ENCODE measurements around the gene GYPA. TPM values are rescaled to one million over a fixed set of nuclear protein-coding genes. Genes with fewer than 3 reads are reported as not detected.
"Not testable (repeated sequence)": the region's sequence is repeated elsewhere in the genome, so short reads cannot be mapped to it uniquely, and the experiment has no call there.

The GYPA gene
- total RNA-seq, 1 experiment from 2014 or later: not detected

DNA sequence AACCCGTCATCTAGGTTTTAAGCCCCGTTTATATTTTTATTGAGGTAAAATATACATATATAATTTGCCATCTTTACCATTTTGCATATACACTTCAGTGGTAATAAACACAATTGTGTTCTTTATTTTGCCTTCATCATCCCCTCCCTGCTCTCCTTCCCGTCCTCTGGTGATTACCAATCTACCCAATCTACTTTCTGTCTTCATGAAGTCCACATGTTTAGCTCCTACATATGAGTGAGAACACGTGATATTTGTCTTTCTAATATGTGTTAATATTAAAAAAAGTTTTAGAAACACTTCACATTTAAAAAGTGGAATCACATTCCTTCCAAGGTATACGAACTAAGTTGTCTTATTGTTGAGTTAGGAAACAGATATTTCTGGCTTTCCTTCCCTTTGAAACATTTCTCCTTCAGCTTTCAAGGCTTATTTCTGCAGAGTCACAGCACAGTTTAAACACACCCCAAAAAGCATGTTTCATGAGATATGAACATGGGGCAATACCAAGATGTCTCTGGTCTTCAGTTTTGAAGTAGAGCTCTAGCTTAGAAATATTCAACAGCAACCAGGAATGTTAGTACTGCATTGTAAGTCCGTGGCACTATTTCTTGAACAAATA is 35.9 kb downstream of the GYPA start:
- Histone ChIP-seq H4K20me1 (ENCODE audit: control insufficient read depth, insufficient read depth, insufficient read length) (no peaks in the 10 kb centered on the region), H3K56ac (ENCODE audit: insufficient read length, low read depth, low read length) (no peak overlapping the region), H4K8ac (replicated peaks; ENCODE audit: insufficient read length, low read depth, low read length) (no peak overlapping the region), H2AK5ac (ENCODE audit: insufficient read length, low read length) (no peak overlapping the region), H3K9ac (ENCODE audit: extremely low read depth, insufficient read length, low read length) (no peak overlapping the region), H3K23me2 (ENCODE audit: insufficient read length, low read depth, low read length, poor library complexity, severe bottlenecking) (no peaks in the 10 kb centered on the region), H2BK12ac (ENCODE audit: insufficient read length, low read depth, low read length) (no peak overlapping the region), H3K4me2 (ENCODE audit: insufficient read depth, insufficient read length, low read length) (no peak overlapping the region), H3K23ac (ENCODE audit: insufficient read length, low read depth, low read length) (no peak overlapping the region), H3K4me1 (ENCODE audit: insufficient read depth, low read length) (peaks cover 2% of the 10 kb centered on the region; the same call in 1 of the 2 replicates), H3T11ph (ENCODE audit: low read length) (no peak overlapping the region), H2BK5ac (ENCODE audit: insufficient read length, low read length) (no peak overlapping the region), H4K5ac (ENCODE audit: insufficient read length, low read depth, low read length) (no peak overlapping the region), H3K18ac (ENCODE audit: insufficient read length, low read depth, low read length) (no peak overlapping the region), H3K27ac (ENCODE audit: insufficient read length, low read depth, low read length) (no peak overlapping the region), H3K4ac (ENCODE audit: low read depth, low read length) (no peak overlapping the region), H3K27me3 (ENCODE audit: insufficient read depth, low read length) (no peaks in the 10 kb centered on the region), H3K79me1 (ENCODE audit: insufficient read depth, low read depth, low read length, poor library complexity, severe bottlenecking) (no peaks in the 10 kb centered on the region), H2BK15ac (ENCODE audit: low read depth, low read length) (no peak overlapping the region), H2BK120ac (ENCODE audit: low read depth, low read length, poor library complexity, severe bottlenecking) (no peak overlapping the region), H3K79me2 (ENCODE audit: insufficient read depth, low read length) (no peaks in the 10 kb centered on the region), H2AFZ (ENCODE audit: low read length) (no peak overlapping the region), H2BK20ac (ENCODE audit: low read depth, low read length, poor library complexity, severe bottlenecking) (no peak overlapping the region), H4K91ac (ENCODE audit: insufficient read length, low read depth, low read length) (no peak overlapping the region), H3K14ac (ENCODE audit: insufficient read depth, low read length) (no peak overlapping the region), H3K9me3 (ENCODE audit: control insufficient read depth, low read depth, low read length) (no peaks in the 10 kb centered on the region)
- TF ChIP-seq, protein P1, sequence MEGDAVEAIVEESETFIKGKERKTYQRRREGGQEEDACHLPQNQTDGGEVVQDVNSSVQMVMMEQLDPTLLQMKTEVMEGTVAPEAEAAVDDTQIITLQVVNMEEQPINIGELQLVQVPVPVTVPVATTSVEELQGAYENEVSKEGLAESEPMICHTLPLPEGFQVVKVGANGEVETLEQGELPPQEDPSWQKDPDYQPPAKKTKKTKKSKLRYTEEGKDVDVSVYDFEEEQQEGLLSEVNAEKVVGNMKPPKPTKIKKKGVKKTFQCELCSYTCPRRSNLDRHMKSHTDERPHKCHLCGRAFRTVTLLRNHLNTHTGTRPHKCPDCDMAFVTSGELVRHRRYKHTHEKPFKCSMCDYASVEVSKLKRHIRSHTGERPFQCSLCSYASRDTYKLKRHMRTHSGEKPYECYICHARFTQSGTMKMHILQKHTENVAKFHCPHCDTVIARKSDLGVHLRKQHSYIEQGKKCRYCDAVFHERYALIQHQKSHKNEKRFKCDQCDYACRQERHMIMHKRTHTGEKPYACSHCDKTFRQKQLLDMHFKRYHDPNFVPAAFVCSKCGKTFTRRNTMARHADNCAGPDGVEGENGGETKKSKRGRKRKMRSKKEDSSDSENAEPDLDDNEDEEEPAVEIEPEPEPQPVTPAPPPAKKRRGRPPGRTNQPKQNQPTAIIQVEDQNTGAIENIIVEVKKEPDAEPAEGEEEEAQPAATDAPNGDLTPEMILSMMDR (conservative IDR thresholded peaks at IDR 0.05): no peak
- Mint-ChIP-seq H3K36me3 (ENCODE audit: insufficient read depth in 1 of 3, low read depth in 3 of 3) (no peaks in the 10 kb centered on the region), H3K27me3 (ENCODE audit: low read depth) (no peaks in the 10 kb centered on the region), H3K9me3 (no peaks in the 10 kb centered on the region), H3K4me1 (peaks cover 8% of the 10 kb centered on the region in 2 experiments), H3K4me3 (no peak overlapping the region), H3K27ac (no peak overlapping the region)
- no peak for DNase-seq
- whole genome bisulfite sequencing (ENCODE audit: extremely low coverage, insufficient read length, low lambda C conversion rate): no CpG with 5 or more reads among the region's 6 CpGs

DNA sequence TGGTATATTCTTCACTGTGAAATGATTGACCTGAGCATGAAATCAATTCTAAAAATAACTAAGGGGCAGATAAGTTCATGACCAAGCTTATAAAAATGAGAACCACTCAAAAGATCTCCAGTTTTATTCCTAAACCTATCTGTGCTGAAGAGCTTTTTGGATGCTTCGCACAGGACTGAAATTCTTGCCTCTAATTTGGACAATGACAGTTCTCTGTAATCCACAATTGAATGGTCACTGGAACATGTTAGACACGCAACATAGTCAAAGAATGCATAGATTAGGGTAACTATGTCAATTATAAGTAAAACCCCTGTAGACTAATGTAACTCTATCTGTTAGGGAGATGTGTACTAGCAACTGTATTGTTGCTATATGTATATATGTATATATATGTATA is 42.7 kb downstream of the GYPA start:
- H4K20me1 ChIP-seq (ENCODE audit: control insufficient read depth, insufficient read depth, insufficient read length); H3K4me3 Mint-ChIP-seq; H2BK5ac ChIP-seq (ENCODE audit: insufficient read length, low read length); H4K5ac ChIP-seq (ENCODE audit: insufficient read length, low read depth, low read length); H3K9me3 ChIP-seq (ENCODE audit: control insufficient read depth, low read depth, low read length); H3T11ph ChIP-seq (ENCODE audit: low read length); H3K27ac Mint-ChIP-seq; H3K4me2 ChIP-seq (ENCODE audit: insufficient read depth, insufficient read length, low read length); H3K14ac ChIP-seq (ENCODE audit: insufficient read depth, low read length); H3K56ac ChIP-seq (ENCODE audit: insufficient read length, low read depth, low read length); H2BK20ac ChIP-seq (ENCODE audit: low read depth, low read length, poor library complexity, severe bottlenecking); H3K36me3 Mint-ChIP-seq (ENCODE audit: insufficient read depth in 1 of 3, low read depth in 3 of 3); DNase-seq; H3K18ac ChIP-seq (ENCODE audit: insufficient read length, low read depth, low read length); H2BK120ac ChIP-seq (ENCODE audit: low read depth, low read length, poor library complexity, severe bottlenecking); H3K4ac ChIP-seq (ENCODE audit: low read depth, low read length); H3K27me3 Mint-ChIP-seq (ENCODE audit: low read depth); H3K79me2 ChIP-seq (ENCODE audit: insufficient read depth, low read length); H3K79me1 ChIP-seq (ENCODE audit: insufficient read depth, low read depth, low read length, poor library complexity, severe bottlenecking); H4K8ac ChIP-seq (replicated peaks; ENCODE audit: insufficient read length, low read depth, low read length); H2BK15ac ChIP-seq (ENCODE audit: low read depth, low read length); H3K9me3 Mint-ChIP-seq; H3K4me1 Mint-ChIP-seq; H2BK12ac ChIP-seq (ENCODE audit: insufficient read length, low read depth, low read length); H3K23ac ChIP-seq (ENCODE audit: insufficient read length, low read depth, low read length); H3K23me2 ChIP-seq (ENCODE audit: insufficient read length, low read depth, low read length, poor library complexity, severe bottlenecking); H2AFZ ChIP-seq (ENCODE audit: low read length); H3K27ac ChIP-seq (ENCODE audit: insufficient read length, low read depth, low read length); H3K4me1 ChIP-seq (ENCODE audit: insufficient read depth, low read length); H3K27me3 ChIP-seq (ENCODE audit: insufficient read depth, low read length); H4K91ac ChIP-seq (ENCODE audit: insufficient read length, low read depth, low read length); H3K9ac ChIP-seq (ENCODE audit: extremely low read depth, insufficient read length, low read length); H2AK5ac ChIP-seq (ENCODE audit: insufficient read length, low read length): not testable (repeated sequence)
- no CpG with 5 or more reads among the region's 2 CpGs for WGBS (ENCODE audit: extremely low coverage, insufficient read length, low lambda C conversion rate)
